GM23338 (cell line): ENCODE results near the gene PLPP2. TPM values are rescaled to one million over a fixed set of nuclear protein-coding genes. Genes with fewer than 3 reads are reported as not detected.

Experiments used
- CTCF ChIP-seq, 2 experiments: fragments of 200-600 bp in 1 of 2; sonication (generic) in 1 of 2; conservative IDR thresholded peaks; 2 replicates each; pipeline versions ENCODE4 v1.5.1 to v1.6.1; 2016 to 2017; ENCODE audit warnings: antibody characterized with exemption in 2 of 2, low read depth in 2 of 2, mild to moderate bottlenecking in 2 of 2, moderate library complexity in 1 of 2
- JUNB ChIP-seq: IDR thresholded peaks from one replicate; pipeline ENCODE4 v1.6.1; 2016; ENCODE audit warnings: antibody characterized with exemption; ENCODE audit not compliant: unreplicated experiment
- REST ChIP-seq: IDR thresholded peaks from one replicate; pipeline ENCODE4 v1.6.1; 2018; ENCODE audit warnings: antibody characterized with exemption; ENCODE audit not compliant: unreplicated experiment
- ZNF462 ChIP-seq: fragments of 250-450 bp; sonication (Bioruptor Pico); IDR thresholded peaks from 2 replicates; pipeline ENCODE4 v1.5.0; 2020; ENCODE audit warnings: mild to moderate bottlenecking, moderate library complexity
- polyA plus RNA-seq: library from polyadenylated mRNA; unstranded; fragments of >200 nt; fragmentation: Nextera tagmentation; extraction: Ambion mirVana; gene quantifications from 2 replicates; pipeline ENCODE4 v1.2.1, GENCODE V29; 2016
- total RNA-seq: library from RNA; depleted of rRNA; stranded (reverse); fragments of >200 nt; shearing (Covaris generic); gene quantifications from 2 replicates; pipeline ENCODE4 v1.2.3, GENCODE V29; 2014

PLPP2 gene
- total and polyA plus RNA-seq, 2 experiments from 2014 or later, result 58.3 to 82.6 TPM

- TF ChIP-seq ZNF462 (CRISPR knock-in tag), result no peak
- TF ChIP-seq REST, result no peak
- TF ChIP-seq CTCF (conservative IDR thresholded peaks at IDR 0.05; ENCODE audit: low read depth in 2 of 2), result no peak
- no peak for TF ChIP-seq JUNB
Measured at GRCh38 chr19:294341-294945, 3.2 kb upstream of the PLPP2 start (continued).
